ENCODE results near the gene URAD. TPM values are rescaled to one million over a fixed set of nuclear protein-coding genes. Genes with fewer than 3 reads are reported as not detected.

URAD gene
- total RNA-seq, 2 donors from 2014 or later, result not detected

- no peak for TF ChIP-seq CTCF (IDR thresholded peaks at IDR 0.05)
- Histone ChIP-seq H3K4me3 (no peak overlapping the region), H3K27ac (no peak overlapping the region), H3K9me3 (no peaks in the 10 kb centered on the region), H3K4me1 (no peaks in the 10 kb centered on the region), H3K27me3 (no peaks in the 10 kb centered on the region), H3K36me3 (no peaks in the 10 kb centered on the region)
- DNase-seq (ENCODE audit: low spot score), result no peak
These were observed 14.6 kb upstream of the URAD start for GRCh38 chr13:28002886-28003698.

GRCh38 chr13:28001837-28002473, 13.5 kb upstream of the URAD start:
- DNase-seq (ENCODE audit: low spot score), result no peak
- no peak for TF ChIP-seq CTCF (IDR thresholded peaks at IDR 0.05)

DNA sequence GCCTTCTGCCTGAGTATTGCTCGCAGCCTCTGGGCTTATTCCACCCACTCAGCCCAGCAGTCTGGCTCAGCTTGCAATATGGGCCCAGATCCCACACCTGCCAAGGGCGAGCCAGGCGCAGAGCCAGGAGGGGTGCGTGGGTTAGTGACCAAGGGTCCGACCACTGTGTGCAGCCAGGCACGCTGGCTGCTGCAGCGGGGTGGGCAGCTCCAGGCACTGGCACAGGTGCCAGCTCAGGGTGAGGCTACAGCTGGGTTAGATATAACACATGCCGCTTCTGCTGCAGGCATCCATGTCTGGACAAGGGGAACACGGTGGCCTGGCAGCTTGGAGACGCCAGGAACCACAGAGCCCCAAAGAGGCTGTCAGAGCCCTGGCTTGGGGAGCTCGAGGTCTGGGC, 12.6 kb upstream of the URAD start:
- no peak for TF ChIP-seq CTCF (IDR thresholded peaks at IDR 0.05)
- DNase-seq (ENCODE audit: low spot score), result no peak
- Histone ChIP-seq H3K4me1 (no peaks in the 10 kb centered on the region), H3K36me3 (no peaks in the 10 kb centered on the region), H3K9me3 (no peaks in the 10 kb centered on the region), H3K4me3 (no peak overlapping the region), H3K27me3 (no peaks in the 10 kb centered on the region), H3K27ac (no peak overlapping the region)

More at GRCh38 chr13:28001837-28002473, 13.5 kb upstream of the URAD start:
- no peak overlapping the region for H3K27ac ChIP-seq
- no peaks in the 10 kb centered on the region for H3K36me3 ChIP-seq
- no peaks in the 10 kb centered on the region for H3K4me1 ChIP-seq
- H3K27me3 ChIP-seq, result no peaks in the 10 kb centered on the region
- H3K4me3 ChIP-seq, result no peak overlapping the region
- no peaks in the 10 kb centered on the region for H3K9me3 ChIP-seq

GRCh38 chr13:28000567-28000966, 12.1 kb upstream of the URAD start:
- Histone ChIP-seq H3K27ac (no peak overlapping the region), H3K27me3 (no peaks in the 10 kb centered on the region), H3K9me3 (no peaks in the 10 kb centered on the region), H3K4me3 (no peak overlapping the region), H3K36me3 (no peaks in the 10 kb centered on the region), H3K4me1 (no peaks in the 10 kb centered on the region)
- no peak for TF ChIP-seq CTCF (IDR thresholded peaks at IDR 0.05)
- DNase-seq (ENCODE audit: low spot score), result no peak

DNA sequence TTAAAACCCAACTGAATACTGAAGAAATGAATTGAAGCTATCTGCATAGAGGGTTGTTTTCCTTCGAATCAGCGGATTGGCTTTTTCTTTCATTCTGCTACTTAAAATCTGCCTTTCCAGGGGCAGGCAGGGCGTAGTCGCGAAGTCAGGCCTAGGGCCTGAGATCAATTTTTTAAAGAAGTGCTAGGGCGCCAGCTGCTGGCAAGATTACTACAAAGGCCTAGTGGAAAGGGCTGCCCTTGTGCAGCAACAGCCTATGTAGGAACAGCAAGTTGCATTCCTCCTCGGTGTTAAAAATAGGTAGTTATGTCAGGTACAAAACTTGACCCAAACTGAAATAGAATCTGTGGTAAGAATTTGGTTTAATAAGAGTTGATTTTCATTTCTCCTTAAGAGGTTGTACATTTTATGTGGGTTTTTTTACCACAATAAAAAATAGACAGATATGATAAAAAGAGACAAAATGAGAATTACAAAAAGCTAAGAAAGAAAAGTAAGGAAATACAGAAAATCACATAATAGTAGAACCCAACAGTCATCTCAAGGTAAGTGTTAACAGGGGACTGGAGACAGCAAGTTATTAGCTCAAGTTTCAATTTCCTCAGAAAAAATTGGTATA, 9.5 kb upstream of the URAD start:
- Histone ChIP-seq H3K4me3 (no peak overlapping the region), H3K4me1 (no peaks in the 10 kb centered on the region), H3K36me3 (no peaks in the 10 kb centered on the region), H3K9me3 (no peaks in the 10 kb centered on the region), H3K27ac (no peak overlapping the region), H3K27me3 (no peaks in the 10 kb centered on the region)
- peak in 1 of 2 donors; percentile 59 for TF ChIP-seq CTCF (IDR thresholded peaks at IDR 0.05)
- no peak for DNase-seq (ENCODE audit: low spot score)
